GM23338 (cell line): ENCODE measurements around the gene SCLT1. TPM values are rescaled to one million over a fixed set of nuclear protein-coding genes. Genes with fewer than 3 reads are reported as not detected.

Experiments
- ATAC-seq: fragments of 200-7000 bp; cut with Tn5 transposase; 3 replicates; pipeline ENCODE4 v1.9.1; 2020
- DNase-seq: peaks from one replicate; pipeline ENCODE4 v3.0.0-alpha.2; 2015; ENCODE audit warnings: low spot score
- H2AFZ ChIP-seq: fragments of 200-600 bp; sonication (generic); 2 replicates; pipeline ENCODE4 v1.8.0; 2016; ENCODE audit warnings: antibody characterized with exemption, mild to moderate bottlenecking, moderate library complexity
- H3F3A ChIP-seq: fragments of 200-600 bp; sonication (generic); replicated peaks from 2 replicates; pipeline ENCODE4 v1.8.0; 2017; ENCODE audit warnings: antibody characterized with exemption, mixed run types, low read depth
- H3K27ac ChIP-seq: fragments of 200-600 bp; sonication (generic); 2 replicates; pipeline ENCODE4 v1.6.1; 2016; ENCODE audit warnings: low read depth
- H3K27me3 ChIP-seq: fragments of 200-600 bp; sonication (generic); 2 replicates; pipeline ENCODE4 v1.8.0; 2016; ENCODE audit warnings: mild to moderate bottlenecking, mixed run types, moderate library complexity; ENCODE audit not compliant: insufficient read depth
- H3K36me3 ChIP-seq: fragments of 200-600 bp; sonication (generic); 2 replicates; pipeline ENCODE4 v1.8.0; 2016; ENCODE audit warnings: mild to moderate bottlenecking; ENCODE audit not compliant: insufficient read depth
- H3K4me1 ChIP-seq: fragments of 200-600 bp; sonication (generic); 2 replicates; pipeline ENCODE4 v1.8.0; 2016; ENCODE audit warnings: mild to moderate bottlenecking, moderate library complexity; ENCODE audit not compliant: insufficient read depth
- H3K4me2 ChIP-seq: fragments of 200-600 bp; sonication (generic); 2 replicates; pipeline ENCODE4 v1.7.1; 2017; ENCODE audit warnings: mixed run types
- H3K4me3 ChIP-seq: fragments of 200-600 bp; sonication (generic); 2 replicates; pipeline ENCODE4 v1.6.1; 2016; ENCODE audit warnings: mixed run types
- H3K79me2 ChIP-seq: fragments of 200-600 bp; sonication (generic); replicated peaks from 2 replicates; pipeline ENCODE4 v1.8.0; 2017; ENCODE audit warnings: mild to moderate bottlenecking; ENCODE audit not compliant: insufficient read depth
- H3K9me2 ChIP-seq: fragments of 200-600 bp; sonication (generic); 2 replicates; pipeline ENCODE4 v1.8.0; 2017; ENCODE audit not compliant: insufficient read depth
- H4K20me1 ChIP-seq: fragments of 200-600 bp; sonication (generic); replicated peaks from 2 replicates; pipeline ENCODE4 v1.8.0; 2017; ENCODE audit warnings: mild to moderate bottlenecking; ENCODE audit not compliant: insufficient read depth
- H3K27ac Mint-ChIP-seq: 2 replicates; pipeline ENCODE4 v1.8.0; 2020; ENCODE audit warnings: inconsistent platforms, mild to moderate bottlenecking, moderate library complexity, mixed read lengths
- H3K27me3 Mint-ChIP-seq: 3 replicates; pipeline ENCODE4 v1.8.0; 2022; ENCODE audit warnings: low read depth, mild to moderate bottlenecking, moderate library complexity, mixed read lengths, inconsistent platforms; ENCODE audit not compliant: insufficient read depth, poor library complexity
- H3K36me3 Mint-ChIP-seq: 3 replicates; pipeline ENCODE4 v1.8.0; 2021; ENCODE audit warnings: low read depth, mild to moderate bottlenecking, inconsistent platforms, moderate library complexity, mixed read lengths
- H3K4me1 Mint-ChIP-seq: 3 replicates; pipeline ENCODE4 v1.8.0; 2020; ENCODE audit warnings: mild to moderate bottlenecking, inconsistent platforms, mixed read lengths
- H3K4me3 Mint-ChIP-seq: 3 replicates; pipeline ENCODE4 v1.8.0; 2021; ENCODE audit warnings: moderate library complexity, mild to moderate bottlenecking, inconsistent platforms, mixed read lengths
- H3K9me3 Mint-ChIP-seq: 3 replicates; pipeline ENCODE4 v1.8.0; 2020; ENCODE audit warnings: moderate library complexity, mild to moderate bottlenecking, inconsistent platforms, mixed read lengths
- CREB1 ChIP-seq: fragments of 250-450 bp; sonication (Bioruptor Pico); IDR thresholded peaks from 2 replicates; pipeline ENCODE4 v1.5.0; 2020; ENCODE audit warnings: low read depth, mild to moderate bottlenecking, moderate library complexity
- CTCF ChIP-seq, 2 experiments: fragments of 200-600 bp in 1 of 2; sonication (generic) in 1 of 2; conservative IDR thresholded peaks; 2 replicates each; pipeline versions ENCODE4 v1.5.1 to v1.6.1; 2016 to 2017; ENCODE audit warnings: antibody characterized with exemption in 2 of 2, low read depth in 2 of 2, mild to moderate bottlenecking in 2 of 2, moderate library complexity in 1 of 2
- EZH2 ChIP-seq: fragments of 200-600 bp; sonication (generic); IDR thresholded peaks from one replicate; pipeline ENCODE4 v1.8.0; 2017; ENCODE audit warnings: antibody characterized with exemption, mild to moderate bottlenecking, low read depth; ENCODE audit not compliant: unreplicated experiment
- EZH2phosphoT487 ChIP-seq: fragments of 200-600 bp; sonication (generic); IDR thresholded peaks from one replicate; pipeline ENCODE4 v1.8.1; 2018; ENCODE audit warnings: antibody characterized with exemption; ENCODE audit not compliant: unreplicated experiment
- JUNB ChIP-seq: IDR thresholded peaks from one replicate; pipeline ENCODE4 v1.6.1; 2016; ENCODE audit warnings: antibody characterized with exemption; ENCODE audit not compliant: unreplicated experiment
- NANOG ChIP-seq: IDR thresholded peaks from 2 replicates; pipeline ENCODE4 v1.6.1; 2016; ENCODE audit warnings: antibody characterized with exemption, borderline replicate concordance
- POLR2AphosphoS5 ChIP-seq: IDR thresholded peaks from 2 replicates; pipeline ENCODE4 v1.6.1; 2016; ENCODE audit warnings: antibody characterized with exemption, low read depth
- STAT1 ChIP-seq: IDR thresholded peaks from one replicate; pipeline ENCODE4 v1.6.1; 2016; ENCODE audit warnings: antibody characterized with exemption; ENCODE audit not compliant: unreplicated experiment
- ZNF114 ChIP-seq: fragments of 250-450 bp; sonication (Bioruptor Pico); IDR thresholded peaks from 2 replicates; pipeline ENCODE4 v1.5.0; 2020; ENCODE audit warnings: mild to moderate bottlenecking, moderate library complexity
- ZNF331 ChIP-seq: fragments of 250-450 bp; sonication (Bioruptor Pico); IDR thresholded peaks from 2 replicates; pipeline ENCODE4 v1.5.0; 2020; ENCODE audit warnings: low read depth, mild to moderate bottlenecking, moderate library complexity
- polyA plus RNA-seq: library from polyadenylated mRNA; unstranded; fragments of >200 nt; fragmentation: Nextera tagmentation; extraction: Ambion mirVana; gene quantifications from 2 replicates; pipeline ENCODE4 v1.2.1, GENCODE V29; 2016
- total RNA-seq: library from RNA; depleted of rRNA; stranded (reverse); fragments of >200 nt; shearing (Covaris generic); gene quantifications from 2 replicates; pipeline ENCODE4 v1.2.3, GENCODE V29; 2014
- TF ChIP-seq, protein P1 (sequence below): IDR thresholded peaks from one replicate; pipeline ENCODE4 v1.6.1; 2018; ENCODE audit warnings: antibody characterized with exemption; ENCODE audit not compliant: unreplicated experiment
- TF ChIP-seq, protein P2 (sequence below): IDR thresholded peaks from 2 replicates; pipeline ENCODE4 v1.6.1; 2016; ENCODE audit warnings: antibody characterized with exemption
- TF ChIP-seq, protein P3 (sequence below): fragments of 250-450 bp; sonication (Bioruptor Pico); IDR thresholded peaks from 2 replicates; pipeline ENCODE4 v1.5.0; 2020; ENCODE audit warnings: mild to moderate bottlenecking, moderate library complexity

Gene SCLT1
- total and polyA plus RNA-seq, 2 experiments from 2014 or later = 18.5 to 18.9 TPM

- Histone ChIP-seq H3K4me2 (no peak overlapping the region), H3F3A (no peaks in the 10 kb centered on the region), H3K27ac (no peak overlapping the region), H3K79me2 (peaks cover 98% of the 10 kb centered on the region), H3K27me3 (no peaks in the 10 kb centered on the region), H2AFZ (no peak overlapping the region), H3K36me3 (no peaks in the 10 kb centered on the region), H3K4me1 (peaks cover 7% of the 10 kb centered on the region; the same call in 1 of the 2 replicates), H3K9me2 (no peaks in the 10 kb centered on the region), H3K4me3 (no peak overlapping the region), H4K20me1 (peaks cover 4% of the 10 kb centered on the region; the same call in 1 of the 2 replicates)
- peaks cover 1% of the 10 kb centered on the region for H3K27me3 Mint-ChIP-seq
- H3K4me1 Mint-ChIP-seq = peaks cover 4% of the 10 kb centered on the region; the same call in 2 of the 3 replicates
- DNase-seq = no peak
- no peak overlapping the region for H3K4me3 Mint-ChIP-seq
- H3K36me3 Mint-ChIP-seq = peaks cover 15% of the 10 kb centered on the region; the same call in 2 of the 3 replicates
- no peak for ATAC-seq
- TF ChIP-seq, protein P1, sequence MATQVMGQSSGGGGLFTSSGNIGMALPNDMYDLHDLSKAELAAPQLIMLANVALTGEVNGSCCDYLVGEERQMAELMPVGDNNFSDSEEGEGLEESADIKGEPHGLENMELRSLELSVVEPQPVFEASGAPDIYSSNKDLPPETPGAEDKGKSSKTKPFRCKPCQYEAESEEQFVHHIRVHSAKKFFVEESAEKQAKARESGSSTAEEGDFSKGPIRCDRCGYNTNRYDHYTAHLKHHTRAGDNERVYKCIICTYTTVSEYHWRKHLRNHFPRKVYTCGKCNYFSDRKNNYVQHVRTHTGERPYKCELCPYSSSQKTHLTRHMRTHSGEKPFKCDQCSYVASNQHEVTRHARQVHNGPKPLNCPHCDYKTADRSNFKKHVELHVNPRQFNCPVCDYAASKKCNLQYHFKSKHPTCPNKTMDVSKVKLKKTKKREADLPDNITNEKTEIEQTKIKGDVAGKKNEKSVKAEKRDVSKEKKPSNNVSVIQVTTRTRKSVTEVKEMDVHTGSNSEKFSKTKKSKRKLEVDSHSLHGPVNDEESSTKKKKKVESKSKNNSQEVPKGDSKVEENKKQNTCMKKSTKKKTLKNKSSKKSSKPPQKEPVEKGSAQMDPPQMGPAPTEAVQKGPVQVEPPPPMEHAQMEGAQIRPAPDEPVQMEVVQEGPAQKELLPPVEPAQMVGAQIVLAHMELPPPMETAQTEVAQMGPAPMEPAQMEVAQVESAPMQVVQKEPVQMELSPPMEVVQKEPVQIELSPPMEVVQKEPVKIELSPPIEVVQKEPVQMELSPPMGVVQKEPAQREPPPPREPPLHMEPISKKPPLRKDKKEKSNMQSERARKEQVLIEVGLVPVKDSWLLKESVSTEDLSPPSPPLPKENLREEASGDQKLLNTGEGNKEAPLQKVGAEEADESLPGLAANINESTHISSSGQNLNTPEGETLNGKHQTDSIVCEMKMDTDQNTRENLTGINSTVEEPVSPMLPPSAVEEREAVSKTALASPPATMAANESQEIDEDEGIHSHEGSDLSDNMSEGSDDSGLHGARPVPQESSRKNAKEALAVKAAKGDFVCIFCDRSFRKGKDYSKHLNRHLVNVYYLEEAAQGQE = no peak
- TF ChIP-seq EZH2 (no peak), POLR2AphosphoS5 (no peak), NANOG (no peak), ZNF331 (CRISPR knock-in tag) (no peak), CREB1 (CRISPR knock-in tag) (no peak), ZNF114 (CRISPR knock-in tag) (no peak), EZH2phosphoT487 (no peak), STAT1 (no peak), CTCF (conservative IDR thresholded peaks at IDR 0.05; ENCODE audit: low read depth in 2 of 2) (no peak), JUNB (no peak)
- TF ChIP-seq, protein P2, sequence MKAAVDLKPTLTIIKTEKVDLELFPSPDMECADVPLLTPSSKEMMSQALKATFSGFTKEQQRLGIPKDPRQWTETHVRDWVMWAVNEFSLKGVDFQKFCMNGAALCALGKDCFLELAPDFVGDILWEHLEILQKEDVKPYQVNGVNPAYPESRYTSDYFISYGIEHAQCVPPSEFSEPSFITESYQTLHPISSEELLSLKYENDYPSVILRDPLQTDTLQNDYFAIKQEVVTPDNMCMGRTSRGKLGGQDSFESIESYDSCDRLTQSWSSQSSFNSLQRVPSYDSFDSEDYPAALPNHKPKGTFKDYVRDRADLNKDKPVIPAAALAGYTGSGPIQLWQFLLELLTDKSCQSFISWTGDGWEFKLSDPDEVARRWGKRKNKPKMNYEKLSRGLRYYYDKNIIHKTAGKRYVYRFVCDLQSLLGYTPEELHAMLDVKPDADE = no peak
- TF ChIP-seq, protein P3, sequence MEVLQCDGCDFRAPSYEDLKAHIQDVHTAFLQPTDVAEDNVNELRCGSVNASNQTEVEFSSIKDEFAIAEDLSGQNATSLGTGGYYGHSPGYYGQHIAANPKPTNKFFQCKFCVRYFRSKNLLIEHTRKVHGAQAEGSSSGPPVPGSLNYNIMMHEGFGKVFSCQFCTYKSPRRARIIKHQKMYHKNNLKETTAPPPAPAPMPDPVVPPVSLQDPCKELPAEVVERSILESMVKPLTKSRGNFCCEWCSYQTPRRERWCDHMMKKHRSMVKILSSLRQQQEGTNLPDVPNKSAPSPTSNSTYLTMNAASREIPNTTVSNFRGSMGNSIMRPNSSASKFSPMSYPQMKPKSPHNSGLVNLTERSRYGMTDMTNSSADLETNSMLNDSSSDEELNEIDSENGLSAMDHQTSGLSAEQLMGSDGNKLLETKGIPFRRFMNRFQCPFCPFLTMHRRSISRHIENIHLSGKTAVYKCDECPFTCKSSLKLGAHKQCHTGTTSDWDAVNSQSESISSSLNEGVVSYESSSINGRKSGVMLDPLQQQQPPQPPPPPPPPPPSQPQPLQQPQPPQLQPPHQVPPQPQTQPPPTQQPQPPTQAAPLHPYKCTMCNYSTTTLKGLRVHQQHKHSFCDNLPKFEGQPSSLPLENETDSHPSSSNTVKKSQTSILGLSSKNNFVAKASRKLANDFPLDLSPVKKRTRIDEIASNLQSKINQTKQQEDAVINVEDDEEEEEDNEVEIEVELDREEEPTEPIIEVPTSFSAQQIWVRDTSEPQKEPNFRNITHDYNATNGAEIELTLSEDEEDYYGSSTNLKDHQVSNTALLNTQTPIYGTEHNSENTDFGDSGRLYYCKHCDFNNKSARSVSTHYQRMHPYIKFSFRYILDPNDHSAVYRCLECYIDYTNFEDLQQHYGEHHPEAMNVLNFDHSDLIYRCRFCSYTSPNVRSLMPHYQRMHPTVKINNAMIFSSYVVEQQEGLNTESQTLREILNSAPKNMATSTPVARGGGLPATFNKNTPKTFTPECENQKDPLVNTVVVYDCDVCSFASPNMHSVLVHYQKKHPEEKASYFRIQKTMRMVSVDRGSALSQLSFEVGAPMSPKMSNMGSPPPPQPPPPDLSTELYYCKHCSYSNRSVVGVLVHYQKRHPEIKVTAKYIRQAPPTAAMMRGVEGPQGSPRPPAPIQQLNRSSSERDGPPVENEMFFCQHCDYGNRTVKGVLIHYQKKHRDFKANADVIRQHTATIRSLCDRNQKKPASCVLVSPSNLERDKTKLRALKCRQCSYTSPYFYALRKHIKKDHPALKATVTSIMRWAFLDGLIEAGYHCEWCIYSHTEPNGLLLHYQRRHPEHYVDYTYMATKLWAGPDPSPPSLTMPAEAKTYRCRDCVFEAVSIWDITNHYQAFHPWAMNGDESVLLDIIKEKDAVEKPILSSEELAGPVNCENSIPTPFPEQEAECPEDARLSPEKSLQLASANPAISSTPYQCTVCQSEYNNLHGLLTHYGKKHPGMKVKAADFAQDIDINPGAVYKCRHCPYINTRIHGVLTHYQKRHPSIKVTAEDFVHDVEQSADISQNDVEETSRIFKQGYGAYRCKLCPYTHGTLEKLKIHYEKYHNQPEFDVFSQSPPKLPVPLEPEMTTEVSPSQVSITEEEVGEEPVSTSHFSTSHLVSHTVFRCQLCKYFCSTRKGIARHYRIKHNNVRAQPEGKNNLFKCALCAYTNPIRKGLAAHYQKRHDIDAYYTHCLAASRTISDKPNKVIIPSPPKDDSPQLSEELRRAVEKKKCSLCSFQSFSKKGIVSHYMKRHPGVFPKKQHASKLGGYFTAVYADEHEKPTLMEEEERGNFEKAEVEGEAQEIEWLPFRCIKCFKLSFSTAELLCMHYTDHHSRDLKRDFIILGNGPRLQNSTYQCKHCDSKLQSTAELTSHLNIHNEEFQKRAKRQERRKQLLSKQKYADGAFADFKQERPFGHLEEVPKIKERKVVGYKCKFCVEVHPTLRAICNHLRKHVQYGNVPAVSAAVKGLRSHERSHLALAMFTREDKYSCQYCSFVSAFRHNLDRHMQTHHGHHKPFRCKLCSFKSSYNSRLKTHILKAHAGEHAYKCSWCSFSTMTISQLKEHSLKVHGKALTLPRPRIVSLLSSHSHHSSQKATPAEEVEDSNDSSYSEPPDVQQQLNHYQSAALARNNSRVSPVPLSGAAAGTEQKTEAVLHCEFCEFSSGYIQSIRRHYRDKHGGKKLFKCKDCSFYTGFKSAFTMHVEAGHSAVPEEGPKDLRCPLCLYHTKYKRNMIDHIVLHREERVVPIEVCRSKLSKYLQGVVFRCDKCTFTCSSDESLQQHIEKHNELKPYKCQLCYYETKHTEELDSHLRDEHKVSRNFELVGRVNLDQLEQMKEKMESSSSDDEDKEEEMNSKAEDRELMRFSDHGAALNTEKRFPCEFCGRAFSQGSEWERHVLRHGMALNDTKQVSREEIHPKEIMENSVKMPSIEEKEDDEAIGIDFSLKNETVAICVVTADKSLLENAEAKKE = no peak
- peaks cover 6% of the 10 kb centered on the region; the same call in 2 of the 3 replicates for H3K9me3 Mint-ChIP-seq
- no peak overlapping the region for H3K27ac Mint-ChIP-seq
These were observed 5.8 kb downstream of the SCLT1 start for GRCh38 chr4:129087516-129087915.
